Fibroblast of skin of right quadriceps (primary cell): ENCODE results near the gene GATA1.

ENCODE experiments used
- DNase-seq: peaks from one replicate; pipeline ENCODE4 v3.0.0-alpha.2; 2013

The GATA1 gene

DNA sequence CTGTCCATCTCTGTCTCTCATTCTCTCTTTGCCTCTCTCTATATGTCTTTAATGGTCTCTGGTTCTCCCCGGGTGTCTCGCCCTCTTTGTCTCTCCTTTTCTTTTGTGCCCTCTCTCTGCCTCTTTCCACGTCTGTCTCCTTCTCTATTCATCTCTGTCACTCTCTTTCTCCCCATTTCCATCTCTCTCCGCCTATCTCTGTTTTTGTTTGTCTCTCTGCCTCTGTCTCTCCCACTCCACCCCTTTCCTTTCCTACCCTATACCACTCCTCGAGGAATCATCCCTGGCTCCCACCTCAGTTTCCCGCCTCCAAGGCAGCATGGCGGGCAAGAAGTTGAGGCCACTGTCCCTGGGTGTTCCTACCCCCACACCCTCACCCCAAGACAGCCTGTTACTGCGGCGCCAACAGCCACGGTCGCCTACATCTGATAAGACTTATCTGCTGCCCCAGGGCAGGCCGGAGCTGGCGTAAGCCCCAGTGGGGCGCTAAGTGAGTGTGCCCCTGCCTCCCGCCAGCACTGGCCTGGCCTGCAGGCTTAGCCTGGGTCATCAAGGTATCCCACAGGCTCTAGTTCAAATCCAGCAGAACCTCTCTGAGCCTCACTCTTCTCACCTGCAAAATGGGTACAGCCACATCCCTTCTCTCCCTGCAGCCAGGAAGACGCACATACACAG, 713 bp upstream of the GATA1 start:
- DNase-seq = no peak

DNA sequence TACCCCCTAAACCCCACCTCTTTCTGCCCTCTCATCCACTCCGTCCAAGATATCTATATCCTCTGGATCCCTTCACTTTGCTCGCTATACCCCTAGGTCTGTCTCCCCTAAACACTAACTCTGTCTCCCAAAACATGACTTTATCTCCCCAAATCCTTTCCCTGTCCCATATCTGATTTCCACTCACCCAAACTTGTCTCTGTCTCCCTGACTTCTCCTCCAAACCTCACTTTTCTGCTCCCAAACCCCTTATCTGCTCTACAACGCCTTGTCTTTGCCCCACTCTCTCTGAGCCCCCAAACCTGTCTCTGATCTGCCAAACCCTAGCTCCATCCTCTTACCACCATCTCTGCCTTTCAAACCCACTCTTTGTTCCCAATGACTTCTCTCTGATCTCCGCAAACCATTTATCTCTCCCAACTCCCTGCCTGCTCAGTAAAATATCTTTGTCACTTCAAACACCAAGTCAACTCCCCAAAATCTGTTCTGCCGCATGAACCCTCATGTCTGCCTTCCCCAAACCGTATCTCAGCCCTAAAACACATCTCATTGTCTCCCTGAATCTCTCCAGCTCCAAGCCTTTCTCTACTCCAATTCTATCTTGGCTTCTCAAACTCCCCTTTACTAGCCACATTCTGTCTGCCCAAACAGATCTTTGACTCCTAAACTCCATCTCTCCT, 575 bp downstream of the GATA1 start:
- DNase-seq = no peak

DNA sequence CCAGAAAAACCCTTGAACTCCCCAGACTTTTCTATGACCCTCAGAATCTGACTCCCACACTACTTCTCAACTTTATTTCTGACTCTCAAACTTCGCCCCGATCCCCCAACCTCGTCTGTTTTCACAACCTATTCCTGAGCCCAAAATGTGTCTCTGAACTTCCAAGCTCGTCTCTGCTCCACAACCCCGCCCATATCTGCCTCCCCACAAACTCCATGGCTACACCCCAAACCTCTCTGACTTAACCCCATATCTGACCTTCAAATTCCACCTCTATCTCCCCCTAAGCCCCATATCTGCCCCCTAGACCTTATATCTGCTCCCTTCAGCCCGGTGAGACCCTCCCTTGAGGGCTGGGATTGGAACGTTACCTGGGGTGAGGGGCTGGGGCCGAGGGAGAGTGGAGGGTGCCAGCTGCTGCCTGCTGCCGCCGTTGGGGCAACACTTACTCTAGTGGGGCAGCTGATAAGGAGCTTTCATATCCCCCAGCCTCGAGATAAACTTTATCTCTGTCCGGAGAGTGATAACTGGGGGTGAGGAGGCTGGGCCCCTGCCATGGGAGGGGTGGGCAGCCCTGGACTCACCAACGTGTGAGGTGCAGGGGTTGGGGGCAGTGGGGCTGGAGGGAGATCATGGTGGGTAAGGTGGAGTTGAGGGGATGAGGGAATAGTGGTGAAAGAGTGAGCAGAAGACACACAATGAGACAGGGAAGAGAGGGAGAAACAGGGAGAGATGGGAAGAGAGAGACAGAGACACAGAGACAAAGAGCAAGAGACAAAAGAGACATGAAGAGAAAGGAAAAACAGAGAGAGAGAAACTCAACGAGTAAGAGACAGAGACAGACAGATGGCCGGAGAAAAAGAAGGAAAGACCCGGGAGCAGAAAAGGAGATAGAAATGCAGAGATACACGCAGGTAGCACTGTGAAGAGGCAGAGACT, 1.4 kb downstream of the GATA1 start:
- DNase-seq = no peak

GRCh38 chrX:48789366-48790220, 3.2 kb downstream of the GATA1 start:
- no peak for DNase-seq

DNA sequence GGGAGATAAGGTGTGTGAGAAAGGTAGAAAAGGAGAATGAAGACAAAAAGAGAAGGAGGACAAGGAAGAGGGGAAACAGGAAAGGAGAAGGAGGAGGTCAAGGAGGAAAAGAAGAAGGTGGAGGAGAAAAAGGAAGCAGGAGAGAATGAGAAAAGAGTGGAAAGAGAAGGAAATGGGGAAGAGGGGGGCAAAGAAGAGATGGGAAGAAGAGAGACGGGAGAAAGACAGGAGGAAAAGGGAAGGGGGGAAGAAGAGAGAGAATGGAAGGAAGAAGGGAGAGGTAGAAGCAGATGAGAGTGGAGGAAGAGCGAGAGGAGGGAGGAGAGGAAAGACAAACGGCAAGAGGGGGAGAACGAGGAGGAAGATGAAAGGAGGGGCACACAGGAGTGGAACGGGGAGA, 4.1 kb downstream of the GATA1 start:
- DNase-seq = no peak

DNA sequence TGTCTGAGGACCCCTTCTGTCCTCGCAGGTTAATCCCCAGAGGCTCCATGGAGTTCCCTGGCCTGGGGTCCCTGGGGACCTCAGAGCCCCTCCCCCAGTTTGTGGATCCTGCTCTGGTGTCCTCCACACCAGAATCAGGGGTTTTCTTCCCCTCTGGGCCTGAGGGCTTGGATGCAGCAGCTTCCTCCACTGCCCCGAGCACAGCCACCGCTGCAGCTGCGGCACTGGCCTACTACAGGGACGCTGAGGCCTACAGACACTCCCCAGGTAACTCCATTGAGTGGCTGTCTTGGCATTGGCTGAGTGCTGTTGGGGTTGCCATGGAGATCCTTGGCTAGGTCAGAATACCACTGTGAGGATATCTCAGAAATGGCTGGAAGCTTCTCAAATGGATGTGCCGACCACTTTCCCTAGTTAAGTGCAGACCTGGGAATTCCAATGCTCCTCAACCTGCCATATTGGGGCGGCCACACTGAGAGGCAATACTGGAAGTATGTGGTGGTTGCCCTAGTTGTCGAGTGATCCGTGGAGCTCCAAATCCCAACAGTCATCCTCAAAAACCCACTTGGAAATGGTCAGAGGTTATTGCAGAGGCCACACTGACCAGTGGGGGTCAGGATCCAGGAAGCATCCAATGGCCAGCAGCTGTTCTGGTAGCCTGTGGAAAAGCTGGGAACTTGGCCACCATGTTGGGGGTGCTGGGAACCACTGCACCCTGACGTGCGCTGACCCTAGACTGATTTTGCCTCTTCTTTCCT, 4.9 kb downstream of the GATA1 start:
- DNase-seq = no peak

DNA sequence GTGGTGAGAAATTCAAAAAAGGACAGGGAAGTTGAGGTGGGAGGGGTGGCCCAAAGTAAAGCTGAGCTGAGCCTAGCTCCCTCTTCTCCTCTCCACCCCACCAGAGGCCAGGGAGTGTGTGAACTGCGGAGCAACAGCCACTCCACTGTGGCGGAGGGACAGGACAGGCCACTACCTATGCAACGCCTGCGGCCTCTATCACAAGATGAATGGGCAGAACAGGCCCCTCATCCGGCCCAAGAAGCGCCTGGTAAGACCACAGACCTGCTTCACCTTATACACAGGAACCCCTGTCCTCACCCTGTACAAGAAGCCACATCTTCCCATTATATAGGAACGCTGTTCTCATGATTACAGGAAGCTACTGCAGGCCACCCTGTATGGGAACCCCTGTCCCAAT, 5.8 kb downstream of the GATA1 start:
- DNase-seq = no peak

DNA sequence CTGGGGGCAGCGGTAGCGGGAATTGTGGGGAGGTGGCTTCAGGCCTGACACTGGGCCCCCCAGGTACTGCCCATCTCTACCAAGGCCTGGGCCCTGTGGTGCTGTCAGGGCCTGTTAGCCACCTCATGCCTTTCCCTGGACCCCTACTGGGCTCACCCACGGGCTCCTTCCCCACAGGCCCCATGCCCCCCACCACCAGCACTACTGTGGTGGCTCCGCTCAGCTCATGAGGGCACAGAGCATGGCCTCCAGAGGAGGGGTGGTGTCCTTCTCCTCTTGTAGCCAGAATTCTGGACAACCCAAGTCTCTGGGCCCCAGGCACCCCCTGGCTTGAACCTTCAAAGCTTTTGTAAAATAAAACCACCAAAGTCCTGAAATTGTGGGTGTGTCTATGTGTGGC, 7.5 kb downstream of the GATA1 start:
- DNase-seq = no peak

GRCh38 chrX:48794340-48794910, 8.0 kb downstream of the GATA1 start:
- no peak for DNase-seq

- DNase-seq = peak; percentile 30
Observed at GRCh38 chrX:48794911-48795515, 8.6 kb downstream of the GATA1 start.

- DNase-seq = no peak
Observed at GRCh38 chrX:48798318-48798717, 11.9 kb downstream of the GATA1 start.

DNA sequence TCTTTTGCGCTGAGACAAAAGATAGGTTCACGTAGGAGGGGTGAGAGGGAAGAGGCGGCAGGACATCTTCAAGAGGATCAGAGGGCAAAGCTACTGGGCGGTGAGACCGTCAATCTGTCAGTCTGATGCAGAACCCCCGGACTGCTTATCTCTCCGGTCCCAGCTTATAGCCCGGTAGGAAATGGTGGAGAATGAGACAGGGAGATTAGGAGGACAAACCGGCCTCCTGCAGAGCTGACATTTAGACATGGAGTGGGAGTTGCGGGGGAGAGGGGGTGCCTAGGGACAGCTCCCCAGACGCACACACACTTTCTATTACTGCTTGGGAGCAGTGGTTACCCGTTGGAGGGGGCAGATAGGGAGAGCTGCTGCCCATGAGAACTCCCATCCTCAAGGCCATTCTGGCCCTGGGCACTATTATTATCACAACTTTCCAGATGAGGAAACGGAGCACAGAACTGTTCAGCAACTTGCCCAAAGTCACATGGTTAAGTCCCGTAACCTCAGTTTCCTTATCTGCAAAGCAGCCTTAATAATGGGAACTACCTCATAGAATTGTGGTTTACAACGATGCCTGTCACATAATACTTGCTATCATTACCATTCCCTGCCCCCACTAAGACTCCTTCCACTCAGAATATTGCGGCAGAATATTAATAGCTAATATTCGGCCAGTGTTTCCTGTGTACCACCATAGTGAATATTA, 14.3 kb downstream of the GATA1 start:
- DNase-seq = no peak

GRCh38 chrX:48801280-48802088, 15.1 kb downstream of the GATA1 start, which contains the start of gene HDAC6:
TSS of gene HDAC6 (plus strand) at chrX:48802067. CDS start at chrX:48802693, 626 bp downstream.
- DNase-seq = peak; percentile 99

- peak; percentile 77 for DNase-seq
Observed at GRCh38 chrX:48802089-48802904, 15.9 kb downstream of the GATA1 start.

GRCh38 chrX:48802905-48803200, 16.5 kb downstream of the GATA1 start:
- DNase-seq = no peak

GRCh38 chrX:48806081-48806480, 19.7 kb downstream of the GATA1 start:
- DNase-seq = no peak

GRCh38 chrX:48813644-48814043, 27.3 kb downstream of the GATA1 start:
- DNase-seq = no peak

GRCh38 chrX:48814722-48815121, 28.3 kb downstream of the GATA1 start:
- no peak for DNase-seq

DNA sequence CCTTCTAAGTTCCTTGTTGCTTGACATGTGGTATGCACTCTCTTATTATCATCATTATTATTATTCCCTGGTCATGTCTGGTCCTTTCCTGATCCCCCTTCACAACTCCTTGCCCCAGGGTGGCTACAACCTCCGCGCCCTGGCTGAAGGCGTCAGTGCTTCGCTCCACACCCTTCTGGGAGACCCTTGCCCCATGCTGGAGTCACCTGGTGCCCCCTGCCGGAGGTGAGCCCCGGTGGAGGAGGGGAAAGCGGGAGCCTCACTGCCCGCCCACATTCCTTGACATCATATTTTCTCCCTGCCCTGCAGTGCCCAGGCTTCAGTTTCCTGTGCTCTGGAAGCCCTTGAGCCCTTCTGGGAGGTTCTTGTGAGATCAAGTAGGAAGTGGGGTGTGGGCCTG, 28.9 kb downstream of the GATA1 start:
- no peak for DNase-seq
